HCT116 (cell line): ENCODE data around the gene OTOGL. TPM values are rescaled to one million over a fixed set of nuclear protein-coding genes. Genes with fewer than 3 reads are reported as not detected.

Source experiments
- ATAC-seq: fragments of 200-7000 bp; cut with Tn5 transposase; 2 replicates; pipeline ENCODE4 v1.9.1; 2020; ENCODE audit warnings: mild to moderate bottlenecking, moderate library complexity
- BruUV-seq: library from RNA; stranded (reverse); fragments of 400-500 nt; replicated peaks from 2 replicates; lab custom pipeline; 2021; lab: Mats Ljungman, UMichigan
- CTCF ChIA-PET: fragments of 300-600 bp; sonication (Branson Sonifier 250); formaldehyde crosslinking; loops from one replicate; lab custom pipeline; 2021; ENCODE audit warnings: antibody characterized with exemption; lab: Charles Lee
- POLR2A ChIA-PET: fragments of 300-600, 350-600 bp; sonication (Branson Sonifier 250); formaldehyde crosslinking; loops from one replicate; lab custom pipeline; 2021; ENCODE audit warnings: antibody characterized with exemption; lab: Charles Lee
- RAD21 ChIA-PET, 2 experiments: fragments of 300-600 bp; sonication (Branson Sonifier 250); formaldehyde crosslinking; loops; one replicate each; lab custom pipeline; 2023; ENCODE audit warnings: low total read pairs in 2 of 2; ENCODE audit not compliant: uncharacterized antibody in 2 of 2, unreplicated experiment in 2 of 2, low non-redundant PET in 1 of 2; lab: Charles Lee
- DNase-seq: peaks from one replicate; pipeline ENCODE4 v3.0.0-alpha.2; 2010; ENCODE audit warnings: low read depth, low spot score
- H2AFZ ChIP-seq: fragments of 200-600 bp; shearing (Covaris generic), sonication (generic); 2 replicates; pipeline ENCODE4 v1.6.1; 2017; ENCODE audit warnings: low read depth, mixed run types, mixed read lengths, antibody characterized with exemption, low read length; ENCODE audit not compliant: poor library complexity, severe bottlenecking
- H3K27ac ChIP-seq: 2 replicates; pipeline ENCODE4 v1.5.1; 2012; ENCODE audit warnings: low read depth, low read length
- H3K27me3 ChIP-seq: fragments of 200-600 bp; sonication (generic); 2 replicates; pipeline ENCODE4 v1.6.1; 2016; ENCODE audit warnings: mixed run types, low read length, mixed read lengths; ENCODE audit not compliant: insufficient read depth
- H3K36me3 ChIP-seq, 2 experiments: fragments of 200-500 bp in 1 of 2; fragments of 200-600 bp in 1 of 2; sonication (Bioruptor generic) in 1 of 2; sonication (generic) in 1 of 2; 2 replicates each; pipeline versions ENCODE4 v1.5.1 to v1.6.1; 2014 to 2016; ENCODE audit warnings: low read length in 2 of 2, inconsistent platforms in 1 of 2, mixed read lengths in 1 of 2, mixed run types in 1 of 2; ENCODE audit not compliant: insufficient read depth in 2 of 2, control insufficient read depth in 1 of 2
- H3K4me1 ChIP-seq, 2 experiments: fragments of 200-600 bp in 1 of 2; sonication (generic) in 1 of 2; 2 replicates each; pipeline versions ENCODE4 v1.5.1 to v1.6.1; 2012 to 2017; ENCODE audit warnings: low read length in 2 of 2, inconsistent platforms in 1 of 2, mild to moderate bottlenecking in 1 of 2, mixed read lengths in 1 of 2, mixed run types in 1 of 2, moderate library complexity in 1 of 2; ENCODE audit not compliant: insufficient read depth in 2 of 2, control insufficient read depth in 1 of 2
- H3K4me2 ChIP-seq: fragments of 200-600 bp; sonication (generic); 2 replicates; pipeline ENCODE4 v1.6.1; 2017; ENCODE audit warnings: mixed run types, low read length, mixed read lengths
- H3K4me3 ChIP-seq, 2 experiments: fragments of 200-600 bp in 1 of 2; sonication (generic) in 1 of 2; replicated peaks in 1 of 2; 2 replicates each; pipeline ENCODE4 v1.5.1; 2011 to 2016; ENCODE audit warnings: low read length in 2 of 2, control low read depth in 1 of 2, low read depth in 1 of 2, mild to moderate bottlenecking in 1 of 2, mixed read lengths in 1 of 2, mixed run types in 1 of 2
- H3K79me2 ChIP-seq: fragments of 200-600 bp; sonication (generic); 2 replicates; pipeline ENCODE4 v1.6.1; 2017; ENCODE audit warnings: mild to moderate bottlenecking, mixed run types, low read length, moderate library complexity, mixed read lengths; ENCODE audit not compliant: insufficient read depth
- H3K9ac ChIP-seq: fragments of 200-600 bp; sonication (generic); 2 replicates; pipeline ENCODE4 v1.6.1; 2016; ENCODE audit warnings: low read length, mixed read lengths
- H3K9me2 ChIP-seq: fragments of 200-600 bp; sonication (generic), shearing (Covaris generic); 2 replicates; pipeline ENCODE4 v1.6.1; 2017; ENCODE audit warnings: mixed run types, mild to moderate bottlenecking, moderate library complexity; ENCODE audit not compliant: insufficient read depth
- H3K9me3 ChIP-seq, 2 experiments: fragments of 200-500 bp in 1 of 2; fragments of 200-600 bp in 1 of 2; sonication (Bioruptor generic) in 1 of 2; sonication (generic) in 1 of 2; 2 replicates each; pipeline ENCODE4 v1.6.1; 2014 to 2017; ENCODE audit warnings: low read length in 2 of 2, mixed read lengths in 2 of 2, inconsistent platforms in 1 of 2, low read depth in 1 of 2, mild to moderate bottlenecking in 1 of 2, mixed run types in 1 of 2, moderate library complexity in 1 of 2; ENCODE audit not compliant: control insufficient read depth in 1 of 2, insufficient read depth in 1 of 2
- H4K20me1 ChIP-seq: fragments of 200-600 bp; sonication (generic), shearing (Covaris generic); 2 replicates; pipeline ENCODE4 v1.6.1; 2017; ENCODE audit warnings: mixed run types, mild to moderate bottlenecking, moderate library complexity; ENCODE audit not compliant: insufficient read depth
- CBX3 ChIP-seq: IDR thresholded peaks from 2 replicates; pipeline ENCODE4 v1.6.1; 2012; ENCODE audit warnings: low read depth
- CEBPB ChIP-seq: IDR thresholded peaks from 2 replicates; pipeline ENCODE4 v1.6.1; 2012; ENCODE audit warnings: low read depth
- EGR1 ChIP-seq: IDR thresholded peaks from 2 replicates; pipeline ENCODE4 v1.6.1; 2012; ENCODE audit warnings: low read depth
- ELF1 ChIP-seq: IDR thresholded peaks from 2 replicates; pipeline ENCODE4 v1.6.1; 2012; ENCODE audit warnings: low read depth, borderline replicate concordance
- EZH2 ChIP-seq: fragments of 200-600 bp; sonication (generic); IDR thresholded peaks from 2 replicates; pipeline ENCODE4 v1.6.1; 2017; ENCODE audit warnings: antibody characterized with exemption, mixed run types
- JUND ChIP-seq: IDR thresholded peaks from 2 replicates; pipeline ENCODE4 v1.6.1; 2012
- POLR2A ChIP-seq: IDR thresholded peaks from 2 replicates; pipeline ENCODE4 v1.7.0; 2011; ENCODE audit warnings: borderline replicate concordance; ENCODE audit not compliant: insufficient read depth, insufficient read length; ENCODE audit errors: extremely low read depth
- POLR2AphosphoS5 ChIP-seq: IDR thresholded peaks from 2 replicates; pipeline ENCODE4 v1.6.1; 2011; ENCODE audit warnings: mild to moderate bottlenecking, low read depth, low read length, moderate library complexity
- REST ChIP-seq: IDR thresholded peaks from 2 replicates; pipeline ENCODE4 v1.6.1; 2012; ENCODE audit warnings: low read depth
- SIN3A ChIP-seq: IDR thresholded peaks from 2 replicates; pipeline ENCODE4 v1.6.1; 2012; ENCODE audit warnings: low read depth
- SP1 ChIP-seq: IDR thresholded peaks from 2 replicates; pipeline ENCODE4 v1.6.1; 2012; ENCODE audit warnings: low read depth
- SRF ChIP-seq: IDR thresholded peaks from 2 replicates; pipeline ENCODE4 v1.6.1; 2012; ENCODE audit warnings: low read depth
- TCF7L2 ChIP-seq: IDR thresholded peaks from 2 replicates; pipeline ENCODE4 v1.7.0; 2011; ENCODE audit warnings: borderline replicate concordance, inconsistent platforms; ENCODE audit not compliant: insufficient read depth, insufficient read length; ENCODE audit errors: extremely low read depth
- ZBTB33 ChIP-seq: IDR thresholded peaks from 2 replicates; pipeline ENCODE4 v1.6.1; 2011; ENCODE audit warnings: mild to moderate bottlenecking, low read length, moderate library complexity; ENCODE audit not compliant: insufficient replicate concordance; ENCODE audit errors: extremely low read depth
- ZNF274 ChIP-seq: fragments of 200-500 bp; sonication (Bioruptor generic); IDR thresholded peaks from 2 replicates; pipeline ENCODE4 v1.6.1; 2014; ENCODE audit warnings: mild to moderate bottlenecking, low read depth, low read length, inconsistent platforms
- intact Hi-C: fragments of 100-400 bp; cut with micrococcal nuclease; formaldehyde crosslinking; loops from 2 replicates; pipeline ENCODE4 v1.10.0; 2022
- total RNA-seq: library from RNA; stranded (reverse); gene quantifications from one replicate; pipeline ENCODE4 v1.2.1, GENCODE V29; 2021; ENCODE audit not compliant: unreplicated experiment
- TF ChIP-seq, protein P1 (sequence below): IDR thresholded peaks from 2 replicates; pipeline ENCODE4 v1.6.1; 2012
- TF ChIP-seq, protein P2 (sequence below): IDR thresholded peaks from 2 replicates; pipeline ENCODE4 v1.6.1; 2012

The OTOGL gene
- total RNA-seq, 1 experiment from 2014 or later, result not detected

- BruUV-seq, result no TSS peak
- ChIA-PET RAD21 (no interaction called here), POLR2A (no interaction called here), CTCF (no interaction called here)
- Histone ChIP-seq H4K20me1 (no peaks in the 10 kb centered on the region), H3K79me2 (no peaks in the 10 kb centered on the region), H3K9ac (no peak overlapping the region), H3K27me3 (no peaks in the 10 kb centered on the region), H3K27ac (no peak overlapping the region), H3K4me3 (no peak overlapping the region), H3K9me2 (no peaks in the 10 kb centered on the region), H2AFZ (no peak overlapping the region), H3K9me3 (no peaks in the 10 kb centered on the region), H3K36me3 (no peaks in the 10 kb centered on the region), H3K4me1 (no peaks in the 10 kb centered on the region), H3K4me2 (no peak overlapping the region)
- DNase-seq (no peak), ATAC-seq (no peak)
- intact Hi-C loops, result no loop called here
- TF ChIP-seq JUND (no peak), TCF7L2 (no peak), SP1 (no peak), SIN3A (no peak), ZBTB33 (no peak), CEBPB (no peak), POLR2AphosphoS5 (no peak), EGR1 (no peak), SRF (no peak), CBX3 (no peak)
Measured at GRCh38 chr12:80364056-80364455, 264.7 kb downstream of the OTOGL start.

GRCh38 chr12:80373666-80374065 is 274.3 kb downstream of the OTOGL start:
- H3K79me2 ChIP-seq, result no peaks in the 10 kb centered on the region
- H4K20me1 ChIP-seq, result no peaks in the 10 kb centered on the region
- ChIA-PET CTCF (no interaction called here), POLR2A (no interaction called here), RAD21 (no interaction called here)
- no peak overlapping the region for H3K4me3 ChIP-seq
- H3K4me1 ChIP-seq, result no peaks in the 10 kb centered on the region
- no peaks in the 10 kb centered on the region for H3K9me2 ChIP-seq
- H2AFZ ChIP-seq, result no peak overlapping the region
- BruUV-seq, result no TSS peak
- H3K9me3 ChIP-seq, result no peaks in the 10 kb centered on the region
- H3K4me2 ChIP-seq, result no peak overlapping the region
- H3K9ac ChIP-seq, result no peak overlapping the region
- no peak overlapping the region for H3K27ac ChIP-seq
- H3K27me3 ChIP-seq, result no peaks in the 10 kb centered on the region
- H3K36me3 ChIP-seq, result no peaks in the 10 kb centered on the region
- intact Hi-C loops, result no loop called here
- ATAC-seq (no peak), DNase-seq (no peak)
- TF ChIP-seq ZNF274, result no peak
- TF ChIP-seq POLR2A, result no peak
- no peak for TF ChIP-seq EZH2
- TF ChIP-seq, protein P1, sequence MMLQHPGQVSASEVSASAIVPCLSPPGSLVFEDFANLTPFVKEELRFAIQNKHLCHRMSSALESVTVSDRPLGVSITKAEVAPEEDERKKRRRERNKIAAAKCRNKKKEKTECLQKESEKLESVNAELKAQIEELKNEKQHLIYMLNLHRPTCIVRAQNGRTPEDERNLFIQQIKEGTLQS, result no peak
- no peak for TF ChIP-seq POLR2AphosphoS5
- TF ChIP-seq, protein P2, sequence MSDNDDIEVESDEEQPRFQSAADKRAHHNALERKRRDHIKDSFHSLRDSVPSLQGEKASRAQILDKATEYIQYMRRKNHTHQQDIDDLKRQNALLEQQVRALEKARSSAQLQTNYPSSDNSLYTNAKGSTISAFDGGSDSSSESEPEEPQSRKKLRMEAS, result no peak
- no peak for TF ChIP-seq REST
- TF ChIP-seq CEBPB, result no peak
- no peak for TF ChIP-seq ELF1
